MM.1S (cell line): Measurements from ENCODE around the gene FRK.

Experiments
- EZH2phosphoT487 ChIP-seq: fragments of 300-600 bp; sonication (generic); IDR thresholded peaks from 2 replicates; pipeline ENCODE4 v1.6.1; 2018; ENCODE audit warnings: antibody characterized with exemption, low read length
- TF ChIP-seq, protein P1 (sequence below): fragments of 300-600 bp; sonication (generic); IDR thresholded peaks from 2 replicates; pipeline ENCODE4 v1.5.1; 2016; ENCODE audit warnings: antibody characterized with exemption, low read length, mixed read lengths

DNA sequence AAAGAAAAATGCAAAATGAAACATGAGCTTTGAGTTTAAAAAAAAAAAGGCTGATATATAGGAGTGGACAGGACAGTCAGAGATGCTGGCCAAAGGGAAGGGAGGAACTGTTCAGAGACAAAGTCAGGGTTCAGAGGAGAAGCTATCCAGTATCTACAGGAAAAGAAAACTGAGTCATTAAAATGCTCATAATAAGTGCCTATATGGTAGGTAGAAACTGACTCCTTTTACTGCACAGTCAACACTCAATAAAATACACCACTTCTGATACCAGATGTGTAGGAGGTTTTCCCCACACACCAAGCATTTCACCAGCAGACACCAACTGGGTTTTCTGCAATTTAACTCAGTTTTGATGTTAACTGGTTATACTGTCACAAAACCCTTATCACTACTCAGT, 32.9 kb downstream of the FRK start:
- TF ChIP-seq, protein P1, sequence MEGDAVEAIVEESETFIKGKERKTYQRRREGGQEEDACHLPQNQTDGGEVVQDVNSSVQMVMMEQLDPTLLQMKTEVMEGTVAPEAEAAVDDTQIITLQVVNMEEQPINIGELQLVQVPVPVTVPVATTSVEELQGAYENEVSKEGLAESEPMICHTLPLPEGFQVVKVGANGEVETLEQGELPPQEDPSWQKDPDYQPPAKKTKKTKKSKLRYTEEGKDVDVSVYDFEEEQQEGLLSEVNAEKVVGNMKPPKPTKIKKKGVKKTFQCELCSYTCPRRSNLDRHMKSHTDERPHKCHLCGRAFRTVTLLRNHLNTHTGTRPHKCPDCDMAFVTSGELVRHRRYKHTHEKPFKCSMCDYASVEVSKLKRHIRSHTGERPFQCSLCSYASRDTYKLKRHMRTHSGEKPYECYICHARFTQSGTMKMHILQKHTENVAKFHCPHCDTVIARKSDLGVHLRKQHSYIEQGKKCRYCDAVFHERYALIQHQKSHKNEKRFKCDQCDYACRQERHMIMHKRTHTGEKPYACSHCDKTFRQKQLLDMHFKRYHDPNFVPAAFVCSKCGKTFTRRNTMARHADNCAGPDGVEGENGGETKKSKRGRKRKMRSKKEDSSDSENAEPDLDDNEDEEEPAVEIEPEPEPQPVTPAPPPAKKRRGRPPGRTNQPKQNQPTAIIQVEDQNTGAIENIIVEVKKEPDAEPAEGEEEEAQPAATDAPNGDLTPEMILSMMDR: no peak
- no peak for TF ChIP-seq EZH2phosphoT487
